ENCODE data around the gene AXIN1. TPM values are rescaled to one million over a fixed set of nuclear protein-coding genes. Genes with fewer than 3 reads are reported as not detected.

Gene AXIN1
- total and polyA plus RNA-seq, 9 of the 15 experiments (the other 6 are each of a cell fraction or from before 2014, with no cell fraction given), result 0.42 to 58.0 (median 25.9) TPM

DNA sequence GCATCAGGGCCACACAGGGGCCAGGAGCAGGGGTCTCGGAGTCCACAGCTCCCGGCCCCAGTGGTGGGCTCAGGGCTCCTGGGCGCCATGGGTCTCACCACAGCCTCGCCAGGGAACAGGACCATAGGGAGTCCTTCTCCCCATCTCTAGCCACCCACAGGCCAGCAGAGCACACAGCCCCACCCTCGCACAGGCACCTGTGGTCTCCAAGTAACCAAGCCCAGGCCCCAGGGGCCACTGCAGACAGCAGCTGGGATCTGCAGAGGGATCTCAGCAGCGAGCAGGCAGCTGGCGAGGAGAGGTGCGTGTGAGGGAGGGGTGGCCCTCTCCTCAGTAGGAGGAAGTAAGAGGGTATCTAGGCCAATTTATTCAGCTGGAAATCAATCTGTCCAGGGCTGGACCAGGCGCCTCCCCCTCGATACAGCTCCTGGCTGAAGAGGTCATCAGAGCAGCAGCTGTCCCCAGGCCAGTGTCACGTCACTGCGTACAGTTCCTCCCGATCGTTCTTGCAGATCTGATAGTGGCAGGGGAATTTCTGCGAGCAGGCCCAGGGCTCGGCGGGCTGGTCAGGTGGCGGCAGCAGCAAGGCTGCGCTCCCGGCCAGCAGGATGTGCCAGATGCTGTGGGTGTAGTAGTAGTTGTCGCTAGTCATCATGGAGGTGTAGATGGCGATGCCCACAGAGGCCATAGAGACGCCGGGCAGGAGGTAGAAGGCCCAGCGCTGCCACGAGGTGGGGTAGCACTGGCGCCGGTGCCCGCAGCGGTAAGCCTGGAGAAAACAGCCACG, 19.2 kb upstream of the AXIN1 start:
- H4K20me1 ChIP-seq (replicated peaks; ENCODE audit: control insufficient read depth, insufficient read depth, low read length), result no peaks in the 10 kb centered on the region
- POLR2A ChIA-PET, result interaction anchor here (1.1 to 1.3 kb wide), 2 partner anchors 10 to 19 kb away, joined by 5 read pairs; partner anchors contain the start of genes AXIN1 and PGAP6
- TF ChIP-seq CREM (IDR thresholded peaks at IDR 0.05; ENCODE audit: low read depth) (peak; percentile 48), ATF1 (CRISPR knock-in tag; IDR thresholded peaks at IDR 0.05) (no peak), ATF1 (tag; IDR thresholded peaks at IDR 0.05) (peak; percentile 15; the same call in 1 of the 2 replicates), ELF1 (tag; IDR thresholded peaks at IDR 0.05) (no peak), POLR2G (IDR thresholded peaks at IDR 0.05; ENCODE audit: low read depth, low read length) (peak; percentile 13; the same call in 1 of the 2 replicates)
- TF ChIP-seq, protein P1, sequence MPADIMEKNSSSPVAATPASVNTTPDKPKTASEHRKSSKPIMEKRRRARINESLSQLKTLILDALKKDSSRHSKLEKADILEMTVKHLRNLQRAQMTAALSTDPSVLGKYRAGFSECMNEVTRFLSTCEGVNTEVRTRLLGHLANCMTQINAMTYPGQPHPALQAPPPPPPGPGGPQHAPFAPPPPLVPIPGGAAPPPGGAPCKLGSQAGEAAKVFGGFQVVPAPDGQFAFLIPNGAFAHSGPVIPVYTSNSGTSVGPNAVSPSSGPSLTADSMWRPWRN (IDR thresholded peaks at IDR 0.05; ENCODE audit: low read depth), result no peak
- TF ChIP-seq, protein P2, sequence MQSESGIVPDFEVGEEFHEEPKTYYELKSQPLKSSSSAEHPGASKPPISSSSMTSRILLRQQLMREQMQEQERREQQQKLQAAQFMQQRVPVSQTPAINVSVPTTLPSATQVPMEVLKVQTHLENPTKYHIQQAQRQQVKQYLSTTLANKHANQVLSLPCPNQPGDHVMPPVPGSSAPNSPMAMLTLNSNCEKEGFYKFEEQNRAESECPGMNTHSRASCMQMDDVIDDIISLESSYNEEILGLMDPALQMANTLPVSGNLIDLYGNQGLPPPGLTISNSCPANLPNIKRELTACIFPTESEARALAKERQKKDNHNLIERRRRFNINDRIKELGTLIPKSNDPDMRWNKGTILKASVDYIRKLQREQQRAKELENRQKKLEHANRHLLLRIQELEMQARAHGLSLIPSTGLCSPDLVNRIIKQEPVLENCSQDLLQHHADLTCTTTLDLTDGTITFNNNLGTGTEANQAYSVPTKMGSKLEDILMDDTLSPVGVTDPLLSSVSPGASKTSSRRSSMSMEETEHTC (IDR thresholded peaks at IDR 0.05), result no peak
- TF ChIP-seq, protein P3, sequence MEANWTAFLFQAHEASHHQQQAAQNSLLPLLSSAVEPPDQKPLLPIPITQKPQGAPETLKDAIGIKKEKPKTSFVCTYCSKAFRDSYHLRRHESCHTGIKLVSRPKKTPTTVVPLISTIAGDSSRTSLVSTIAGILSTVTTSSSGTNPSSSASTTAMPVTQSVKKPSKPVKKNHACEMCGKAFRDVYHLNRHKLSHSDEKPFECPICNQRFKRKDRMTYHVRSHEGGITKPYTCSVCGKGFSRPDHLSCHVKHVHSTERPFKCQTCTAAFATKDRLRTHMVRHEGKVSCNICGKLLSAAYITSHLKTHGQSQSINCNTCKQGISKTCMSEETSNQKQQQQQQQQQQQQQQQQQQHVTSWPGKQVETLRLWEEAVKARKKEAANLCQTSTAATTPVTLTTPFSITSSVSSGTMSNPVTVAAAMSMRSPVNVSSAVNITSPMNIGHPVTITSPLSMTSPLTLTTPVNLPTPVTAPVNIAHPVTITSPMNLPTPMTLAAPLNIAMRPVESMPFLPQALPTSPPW (CRISPR knock-in tag; IDR thresholded peaks at IDR 0.05), result 0 out of 2 replicates have a peak, but pooled peaks have one; percentile 20
- no peak overlapping the region for H3K4me2 ChIP-seq (ENCODE audit: insufficient read depth, low read length)
- ATAC-seq (no peak), FAIRE-seq (no peak), DNase-seq (ENCODE audit: extremely low read depth in 1 of 4, low spot score in 3 of 4) (no peak)
- H3K79me2 ChIP-seq (ENCODE audit: control insufficient read depth, insufficient read depth, low read length), result peaks cover 13% of the 10 kb centered on the region
- intact Hi-C loops (cut with micrococcal nuclease) (no loop called here), in situ Hi-C loops (cut with MboI) (no loop called here)
- no peaks in the 10 kb centered on the region for H3K27me3 ChIP-seq (ENCODE audit: control insufficient read depth in 2 of 2, insufficient read depth in 2 of 2, low read length in 2 of 2)
- peaks cover 9 to 69% of the 10 kb centered on the region in 2 experiments for H3K4me1 ChIP-seq (replicated peaks in 1 of 2; ENCODE audit: control insufficient read depth in 2 of 2, insufficient read depth in 2 of 2, low read length in 2 of 2)
- no peak overlapping the region for H2AFZ ChIP-seq (ENCODE audit: low read depth, low read length)
- peak overlapping the region in 1 of 2 experiments; percentile 92; a peak in 2 of 4 replicates for H3K9ac ChIP-seq (ENCODE audit: insufficient read depth in 1 of 2, low read depth in 2 of 2, low read length in 2 of 2)
- H3K9me1 ChIP-seq (ENCODE audit: control insufficient read depth, insufficient read depth, low read length), result peaks cover 5% of the 10 kb centered on the region
- no peak overlapping the region for H3K4me3 ChIP-seq
- CTCF ChIA-PET (ENCODE audit: low intra/inter-chr PET ratio), result interaction anchor here (0.6 kb wide), 1 partner anchor 27 kb away, joined by 3 read pairs; no protein-coding TSS in a partner anchor
- no peaks in the 10 kb centered on the region for H3K9me3 ChIP-seq (replicated peaks; ENCODE audit: control insufficient read depth, insufficient read depth, low read depth, low read length)
- WGBS (ENCODE audit: insufficient coverage, low coverage, missing lambda C conversion rate), result 70% methylated on average over 30 of the region's 31 CpGs
- H3K36me3 ChIP-seq (ENCODE audit: control insufficient read depth, insufficient read depth, low read length), result peaks cover 83% of the 10 kb centered on the region; the same call in 2 of the 3 replicates
- no TSS peak for BruUV-seq (replicated peaks)
- H3K27ac ChIP-seq (ENCODE audit: extremely low read depth, low read depth, low read length), result no peak overlapping the region

Data from K562 (cell line).